Brain microvascular endothelial cell (primary cell): ENCODE results near the gene TMCC2.
A peak's percentile ranks its signal among the peaks of the same experiment; 100 is the strongest.

Experiments
- DNase-seq: peaks from one replicate; pipeline ENCODE4 v3.0.0-alpha.2; 2020
- H3K27ac ChIP-seq: fragments of 250-450 bp; sonication (Bioruptor Pico); 2 replicates; pipeline ENCODE4 v1.5.1; 2020; ENCODE audit warnings: mild to moderate bottlenecking, moderate library complexity
- H3K27me3 ChIP-seq: fragments of 250-450 bp; sonication (Bioruptor Pico); replicated peaks from 2 replicates; pipeline ENCODE4 v1.5.1; 2020; ENCODE audit warnings: mild to moderate bottlenecking
- H3K36me3 ChIP-seq: fragments of 250-450 bp; sonication (Bioruptor Pico); replicated peaks from 2 replicates; pipeline ENCODE4 v1.5.1; 2020; ENCODE audit warnings: mild to moderate bottlenecking
- H3K4me3 ChIP-seq: 2 replicates; pipeline ENCODE4 v1.5.1; 2011; ENCODE audit warnings: low read depth, mild to moderate bottlenecking, control low read depth, low read length, moderate library complexity
- CTCF ChIP-seq: IDR thresholded peaks from 2 replicates; pipeline ENCODE4 v1.5.1; 2011; ENCODE audit warnings: low read depth, mild to moderate bottlenecking, moderate library complexity, low read length, control low read depth, inconsistent platforms; ENCODE audit errors: missing control alignments
- in situ Hi-C: cut with HindIII; loops from 2 replicates; pipeline ENCODE4 v1.10.0; 2017; ENCODE audit warnings: low sequenced_read_pairs, low pct_ligation_motif_present

The TMCC2 gene

GRCh38 chr1:205317311-205317917 lies 89.7 kb downstream of the TMCC2 start:
- H3K36me3 ChIP-seq, result peaks cover 2% of the 10 kb centered on the region
- no peak overlapping the region for H3K27ac ChIP-seq
- no peaks in the 10 kb centered on the region for H3K27me3 ChIP-seq
- in situ Hi-C loops, result no loop called here
- peak; percentile 21 for TF ChIP-seq CTCF
- DNase-seq, result no peak
- H3K4me3 ChIP-seq, result no peak overlapping the region

- no peaks in the 10 kb centered on the region for H3K27me3 ChIP-seq
- H3K36me3 ChIP-seq, result no peaks in the 10 kb centered on the region
- no peak for TF ChIP-seq CTCF
- in situ Hi-C loops, result no loop called here
- H3K27ac ChIP-seq, result no peak overlapping the region
- H3K4me3 ChIP-seq, result peak overlapping the region; percentile 0
- no peak for DNase-seq
These were observed 90.7 kb downstream of the TMCC2 start for GRCh38 chr1:205318231-205318991.

- in situ Hi-C loops, result loop anchor here (10.0 kb wide), 1 partner anchor 45 kb away; no protein-coding TSS in a partner anchor
- Histone ChIP-seq H3K27ac (no peak overlapping the region), H3K4me3 (peak overlapping the region; percentile 42), H3K36me3 (no peaks in the 10 kb centered on the region), H3K27me3 (no peaks in the 10 kb centered on the region)
- TF ChIP-seq CTCF, result no peak
- no peak for DNase-seq
These were observed 91.6 kb downstream of the TMCC2 start for GRCh38 chr1:205319081-205320018.

- Histone ChIP-seq H3K27ac (peak within 1 kb of the TSS; percentile 41), H3K27me3 (no peaks in the 10 kb centered on the region), H3K36me3 (no peaks in the 10 kb centered on the region), H3K4me3 (peak within 1 kb of the TSS; percentile 92)
- in situ Hi-C loops, result loop anchor here (10.0 kb wide), 1 partner anchor 47 kb away; no protein-coding TSS in a partner anchor
- peak; percentile 40 for TF ChIP-seq CTCF
- peak; percentile 91 for DNase-seq
These were observed 93.6 kb downstream of the TMCC2 start, which contains the start of gene NUAK2 for GRCh38 chr1:205321162-205321958. NUAK2 (minus strand) TSS chr1:205321745; CDS start chr1:205321628, 117 bp downstream.

GRCh38 chr1:205321959-205322283 lies 94.2 kb downstream of the TMCC2 start:
- no peak overlapping the region for H3K27ac ChIP-seq
- TF ChIP-seq CTCF, result no peak
- no peak for DNase-seq
- H3K36me3 ChIP-seq, result no peaks in the 10 kb centered on the region
- in situ Hi-C loops, result loop anchor here (10.0 kb wide), 1 partner anchor 47 kb away; no protein-coding TSS in a partner anchor
- H3K27me3 ChIP-seq, result peaks cover 2% of the 10 kb centered on the region
- peak overlapping the region; percentile 92 for H3K4me3 ChIP-seq
